GM23338 (cell line): ENCODE data around the gene WFS1. TPM values are rescaled to one million over a fixed set of nuclear protein-coding genes. Genes with fewer than 3 reads are reported as not detected.

ENCODE experiments used
- ATAC-seq: fragments of 200-7000 bp; cut with Tn5 transposase; 3 replicates; pipeline ENCODE4 v1.9.1; 2020
- DNase-seq: peaks from one replicate; pipeline ENCODE4 v3.0.0-alpha.2; 2015; ENCODE audit warnings: low spot score
- H2AFZ ChIP-seq: fragments of 200-600 bp; sonication (generic); 2 replicates; pipeline ENCODE4 v1.8.0; 2016; ENCODE audit warnings: antibody characterized with exemption, mild to moderate bottlenecking, moderate library complexity
- H3F3A ChIP-seq: fragments of 200-600 bp; sonication (generic); replicated peaks from 2 replicates; pipeline ENCODE4 v1.8.0; 2017; ENCODE audit warnings: antibody characterized with exemption, mixed run types, low read depth
- H3K27ac ChIP-seq: fragments of 200-600 bp; sonication (generic); 2 replicates; pipeline ENCODE4 v1.6.1; 2016; ENCODE audit warnings: low read depth
- H3K27me3 ChIP-seq: fragments of 200-600 bp; sonication (generic); 2 replicates; pipeline ENCODE4 v1.8.0; 2016; ENCODE audit warnings: mild to moderate bottlenecking, mixed run types, moderate library complexity; ENCODE audit not compliant: insufficient read depth
- H3K36me3 ChIP-seq: fragments of 200-600 bp; sonication (generic); 2 replicates; pipeline ENCODE4 v1.8.0; 2016; ENCODE audit warnings: mild to moderate bottlenecking; ENCODE audit not compliant: insufficient read depth
- H3K4me1 ChIP-seq: fragments of 200-600 bp; sonication (generic); 2 replicates; pipeline ENCODE4 v1.8.0; 2016; ENCODE audit warnings: mild to moderate bottlenecking, moderate library complexity; ENCODE audit not compliant: insufficient read depth
- H3K4me2 ChIP-seq: fragments of 200-600 bp; sonication (generic); 2 replicates; pipeline ENCODE4 v1.7.1; 2017; ENCODE audit warnings: mixed run types
- H3K4me3 ChIP-seq: fragments of 200-600 bp; sonication (generic); 2 replicates; pipeline ENCODE4 v1.6.1; 2016; ENCODE audit warnings: mixed run types
- H3K79me2 ChIP-seq: fragments of 200-600 bp; sonication (generic); replicated peaks from 2 replicates; pipeline ENCODE4 v1.8.0; 2017; ENCODE audit warnings: mild to moderate bottlenecking; ENCODE audit not compliant: insufficient read depth
- H3K9me2 ChIP-seq: fragments of 200-600 bp; sonication (generic); 2 replicates; pipeline ENCODE4 v1.8.0; 2017; ENCODE audit not compliant: insufficient read depth
- H4K20me1 ChIP-seq: fragments of 200-600 bp; sonication (generic); replicated peaks from 2 replicates; pipeline ENCODE4 v1.8.0; 2017; ENCODE audit warnings: mild to moderate bottlenecking; ENCODE audit not compliant: insufficient read depth
- H3K27ac Mint-ChIP-seq: 2 replicates; pipeline ENCODE4 v1.8.0; 2020; ENCODE audit warnings: inconsistent platforms, mild to moderate bottlenecking, moderate library complexity, mixed read lengths
- H3K27me3 Mint-ChIP-seq: 3 replicates; pipeline ENCODE4 v1.8.0; 2022; ENCODE audit warnings: low read depth, mild to moderate bottlenecking, moderate library complexity, mixed read lengths, inconsistent platforms; ENCODE audit not compliant: insufficient read depth, poor library complexity
- H3K36me3 Mint-ChIP-seq: 3 replicates; pipeline ENCODE4 v1.8.0; 2021; ENCODE audit warnings: low read depth, mild to moderate bottlenecking, inconsistent platforms, moderate library complexity, mixed read lengths
- H3K4me1 Mint-ChIP-seq: 3 replicates; pipeline ENCODE4 v1.8.0; 2020; ENCODE audit warnings: mild to moderate bottlenecking, inconsistent platforms, mixed read lengths
- H3K4me3 Mint-ChIP-seq: 3 replicates; pipeline ENCODE4 v1.8.0; 2021; ENCODE audit warnings: moderate library complexity, mild to moderate bottlenecking, inconsistent platforms, mixed read lengths
- H3K9me3 Mint-ChIP-seq: 3 replicates; pipeline ENCODE4 v1.8.0; 2020; ENCODE audit warnings: moderate library complexity, mild to moderate bottlenecking, inconsistent platforms, mixed read lengths
- CREB1 ChIP-seq: fragments of 250-450 bp; sonication (Bioruptor Pico); IDR thresholded peaks from 2 replicates; pipeline ENCODE4 v1.5.0; 2020; ENCODE audit warnings: low read depth, mild to moderate bottlenecking, moderate library complexity
- EZH2 ChIP-seq: fragments of 200-600 bp; sonication (generic); IDR thresholded peaks from one replicate; pipeline ENCODE4 v1.8.0; 2017; ENCODE audit warnings: antibody characterized with exemption, mild to moderate bottlenecking, low read depth; ENCODE audit not compliant: unreplicated experiment
- EZH2phosphoT487 ChIP-seq: fragments of 200-600 bp; sonication (generic); IDR thresholded peaks from one replicate; pipeline ENCODE4 v1.8.1; 2018; ENCODE audit warnings: antibody characterized with exemption; ENCODE audit not compliant: unreplicated experiment
- JUNB ChIP-seq: IDR thresholded peaks from one replicate; pipeline ENCODE4 v1.6.1; 2016; ENCODE audit warnings: antibody characterized with exemption; ENCODE audit not compliant: unreplicated experiment
- NANOG ChIP-seq: IDR thresholded peaks from 2 replicates; pipeline ENCODE4 v1.6.1; 2016; ENCODE audit warnings: antibody characterized with exemption, borderline replicate concordance
- POLR2AphosphoS5 ChIP-seq: IDR thresholded peaks from 2 replicates; pipeline ENCODE4 v1.6.1; 2016; ENCODE audit warnings: antibody characterized with exemption, low read depth
- STAT1 ChIP-seq: IDR thresholded peaks from one replicate; pipeline ENCODE4 v1.6.1; 2016; ENCODE audit warnings: antibody characterized with exemption; ENCODE audit not compliant: unreplicated experiment
- ZNF114 ChIP-seq: fragments of 250-450 bp; sonication (Bioruptor Pico); IDR thresholded peaks from 2 replicates; pipeline ENCODE4 v1.5.0; 2020; ENCODE audit warnings: mild to moderate bottlenecking, moderate library complexity
- ZNF331 ChIP-seq: fragments of 250-450 bp; sonication (Bioruptor Pico); IDR thresholded peaks from 2 replicates; pipeline ENCODE4 v1.5.0; 2020; ENCODE audit warnings: low read depth, mild to moderate bottlenecking, moderate library complexity
- polyA plus RNA-seq: library from polyadenylated mRNA; unstranded; fragments of >200 nt; fragmentation: Nextera tagmentation; extraction: Ambion mirVana; gene quantifications from 2 replicates; pipeline ENCODE4 v1.2.1, GENCODE V29; 2016
- total RNA-seq: library from RNA; depleted of rRNA; stranded (reverse); fragments of >200 nt; shearing (Covaris generic); gene quantifications from 2 replicates; pipeline ENCODE4 v1.2.3, GENCODE V29; 2014
- TF ChIP-seq, protein P1 (sequence below): IDR thresholded peaks from 2 replicates; pipeline ENCODE4 v1.6.1; 2016; ENCODE audit warnings: antibody characterized with exemption
- TF ChIP-seq, protein P2 (sequence below): fragments of 250-450 bp; sonication (Bioruptor Pico); IDR thresholded peaks from 2 replicates; pipeline ENCODE4 v1.5.0; 2020; ENCODE audit warnings: mild to moderate bottlenecking, moderate library complexity
- TF ChIP-seq, protein P3 (sequence below), 2 experiments: fragments of 200-600 bp in 1 of 2; sonication (generic) in 1 of 2; conservative IDR thresholded peaks; 2 replicates each; pipeline versions ENCODE4 v1.5.1 to v1.6.1; 2016 to 2017; ENCODE audit warnings: antibody characterized with exemption in 2 of 2, low read depth in 2 of 2, mild to moderate bottlenecking in 2 of 2, moderate library complexity in 1 of 2
- TF ChIP-seq, protein P4 (sequence below): IDR thresholded peaks from one replicate; pipeline ENCODE4 v1.6.1; 2018; ENCODE audit warnings: antibody characterized with exemption; ENCODE audit not compliant: unreplicated experiment

The WFS1 gene
- total and polyA plus RNA-seq, 2 experiments from 2014 or later, result 24.7 to 45.4 TPM

DNA sequence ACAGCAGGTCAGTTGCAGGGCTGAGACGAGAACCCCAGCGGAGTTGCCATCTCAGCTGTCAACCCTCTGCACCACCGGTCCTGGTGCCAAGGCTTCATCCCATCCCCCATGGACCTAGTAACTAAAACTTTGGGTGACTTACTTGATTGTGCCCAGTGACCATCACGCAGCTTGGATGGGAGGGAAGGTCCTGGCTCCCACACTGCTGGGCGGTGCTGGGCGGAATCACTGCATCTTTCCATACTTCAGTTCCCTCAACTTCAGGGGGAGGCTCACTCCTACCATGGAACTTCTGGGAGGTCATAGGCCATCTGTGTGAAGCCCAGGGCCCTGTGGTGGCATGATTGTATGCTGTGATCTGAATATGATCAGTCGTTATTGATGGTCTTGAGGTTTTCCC is 43.1 kb upstream of the WFS1 start:
- Mint-ChIP-seq H3K36me3 (no peaks in the 10 kb centered on the region), H3K9me3 (peaks cover 4% of the 10 kb centered on the region; the same call in 1 of the 3 replicates), H3K4me3 (no peak overlapping the region), H3K27me3 (peaks cover 16% of the 10 kb centered on the region), H3K4me1 (peaks cover 13% of the 10 kb centered on the region), H3K27ac (no peak overlapping the region)
- no peaks in the 10 kb centered on the region for H3K36me3 ChIP-seq
- H4K20me1 ChIP-seq, result no peaks in the 10 kb centered on the region
- H2AFZ ChIP-seq, result no peak overlapping the region
- H3K4me3 ChIP-seq, result no peak overlapping the region
- DNase-seq (no peak), ATAC-seq (no peak)
- H3K27me3 ChIP-seq, result peaks cover 6% of the 10 kb centered on the region
- 0 out of 2 replicates have a peak, but pooled peaks cover 3% of the 10 kb centered on the region for H3F3A ChIP-seq
- TF ChIP-seq EZH2phosphoT487 (no peak), ZNF331 (CRISPR knock-in tag) (no peak), NANOG (no peak), ZNF114 (CRISPR knock-in tag) (no peak), STAT1 (no peak), JUNB (no peak), EZH2 (no peak), CREB1 (CRISPR knock-in tag) (no peak), POLR2AphosphoS5 (no peak)
- TF ChIP-seq, protein P1, sequence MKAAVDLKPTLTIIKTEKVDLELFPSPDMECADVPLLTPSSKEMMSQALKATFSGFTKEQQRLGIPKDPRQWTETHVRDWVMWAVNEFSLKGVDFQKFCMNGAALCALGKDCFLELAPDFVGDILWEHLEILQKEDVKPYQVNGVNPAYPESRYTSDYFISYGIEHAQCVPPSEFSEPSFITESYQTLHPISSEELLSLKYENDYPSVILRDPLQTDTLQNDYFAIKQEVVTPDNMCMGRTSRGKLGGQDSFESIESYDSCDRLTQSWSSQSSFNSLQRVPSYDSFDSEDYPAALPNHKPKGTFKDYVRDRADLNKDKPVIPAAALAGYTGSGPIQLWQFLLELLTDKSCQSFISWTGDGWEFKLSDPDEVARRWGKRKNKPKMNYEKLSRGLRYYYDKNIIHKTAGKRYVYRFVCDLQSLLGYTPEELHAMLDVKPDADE, result no peak
- TF ChIP-seq, protein P2, sequence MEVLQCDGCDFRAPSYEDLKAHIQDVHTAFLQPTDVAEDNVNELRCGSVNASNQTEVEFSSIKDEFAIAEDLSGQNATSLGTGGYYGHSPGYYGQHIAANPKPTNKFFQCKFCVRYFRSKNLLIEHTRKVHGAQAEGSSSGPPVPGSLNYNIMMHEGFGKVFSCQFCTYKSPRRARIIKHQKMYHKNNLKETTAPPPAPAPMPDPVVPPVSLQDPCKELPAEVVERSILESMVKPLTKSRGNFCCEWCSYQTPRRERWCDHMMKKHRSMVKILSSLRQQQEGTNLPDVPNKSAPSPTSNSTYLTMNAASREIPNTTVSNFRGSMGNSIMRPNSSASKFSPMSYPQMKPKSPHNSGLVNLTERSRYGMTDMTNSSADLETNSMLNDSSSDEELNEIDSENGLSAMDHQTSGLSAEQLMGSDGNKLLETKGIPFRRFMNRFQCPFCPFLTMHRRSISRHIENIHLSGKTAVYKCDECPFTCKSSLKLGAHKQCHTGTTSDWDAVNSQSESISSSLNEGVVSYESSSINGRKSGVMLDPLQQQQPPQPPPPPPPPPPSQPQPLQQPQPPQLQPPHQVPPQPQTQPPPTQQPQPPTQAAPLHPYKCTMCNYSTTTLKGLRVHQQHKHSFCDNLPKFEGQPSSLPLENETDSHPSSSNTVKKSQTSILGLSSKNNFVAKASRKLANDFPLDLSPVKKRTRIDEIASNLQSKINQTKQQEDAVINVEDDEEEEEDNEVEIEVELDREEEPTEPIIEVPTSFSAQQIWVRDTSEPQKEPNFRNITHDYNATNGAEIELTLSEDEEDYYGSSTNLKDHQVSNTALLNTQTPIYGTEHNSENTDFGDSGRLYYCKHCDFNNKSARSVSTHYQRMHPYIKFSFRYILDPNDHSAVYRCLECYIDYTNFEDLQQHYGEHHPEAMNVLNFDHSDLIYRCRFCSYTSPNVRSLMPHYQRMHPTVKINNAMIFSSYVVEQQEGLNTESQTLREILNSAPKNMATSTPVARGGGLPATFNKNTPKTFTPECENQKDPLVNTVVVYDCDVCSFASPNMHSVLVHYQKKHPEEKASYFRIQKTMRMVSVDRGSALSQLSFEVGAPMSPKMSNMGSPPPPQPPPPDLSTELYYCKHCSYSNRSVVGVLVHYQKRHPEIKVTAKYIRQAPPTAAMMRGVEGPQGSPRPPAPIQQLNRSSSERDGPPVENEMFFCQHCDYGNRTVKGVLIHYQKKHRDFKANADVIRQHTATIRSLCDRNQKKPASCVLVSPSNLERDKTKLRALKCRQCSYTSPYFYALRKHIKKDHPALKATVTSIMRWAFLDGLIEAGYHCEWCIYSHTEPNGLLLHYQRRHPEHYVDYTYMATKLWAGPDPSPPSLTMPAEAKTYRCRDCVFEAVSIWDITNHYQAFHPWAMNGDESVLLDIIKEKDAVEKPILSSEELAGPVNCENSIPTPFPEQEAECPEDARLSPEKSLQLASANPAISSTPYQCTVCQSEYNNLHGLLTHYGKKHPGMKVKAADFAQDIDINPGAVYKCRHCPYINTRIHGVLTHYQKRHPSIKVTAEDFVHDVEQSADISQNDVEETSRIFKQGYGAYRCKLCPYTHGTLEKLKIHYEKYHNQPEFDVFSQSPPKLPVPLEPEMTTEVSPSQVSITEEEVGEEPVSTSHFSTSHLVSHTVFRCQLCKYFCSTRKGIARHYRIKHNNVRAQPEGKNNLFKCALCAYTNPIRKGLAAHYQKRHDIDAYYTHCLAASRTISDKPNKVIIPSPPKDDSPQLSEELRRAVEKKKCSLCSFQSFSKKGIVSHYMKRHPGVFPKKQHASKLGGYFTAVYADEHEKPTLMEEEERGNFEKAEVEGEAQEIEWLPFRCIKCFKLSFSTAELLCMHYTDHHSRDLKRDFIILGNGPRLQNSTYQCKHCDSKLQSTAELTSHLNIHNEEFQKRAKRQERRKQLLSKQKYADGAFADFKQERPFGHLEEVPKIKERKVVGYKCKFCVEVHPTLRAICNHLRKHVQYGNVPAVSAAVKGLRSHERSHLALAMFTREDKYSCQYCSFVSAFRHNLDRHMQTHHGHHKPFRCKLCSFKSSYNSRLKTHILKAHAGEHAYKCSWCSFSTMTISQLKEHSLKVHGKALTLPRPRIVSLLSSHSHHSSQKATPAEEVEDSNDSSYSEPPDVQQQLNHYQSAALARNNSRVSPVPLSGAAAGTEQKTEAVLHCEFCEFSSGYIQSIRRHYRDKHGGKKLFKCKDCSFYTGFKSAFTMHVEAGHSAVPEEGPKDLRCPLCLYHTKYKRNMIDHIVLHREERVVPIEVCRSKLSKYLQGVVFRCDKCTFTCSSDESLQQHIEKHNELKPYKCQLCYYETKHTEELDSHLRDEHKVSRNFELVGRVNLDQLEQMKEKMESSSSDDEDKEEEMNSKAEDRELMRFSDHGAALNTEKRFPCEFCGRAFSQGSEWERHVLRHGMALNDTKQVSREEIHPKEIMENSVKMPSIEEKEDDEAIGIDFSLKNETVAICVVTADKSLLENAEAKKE (CRISPR knock-in tag), result no peak
- TF ChIP-seq, protein P3, sequence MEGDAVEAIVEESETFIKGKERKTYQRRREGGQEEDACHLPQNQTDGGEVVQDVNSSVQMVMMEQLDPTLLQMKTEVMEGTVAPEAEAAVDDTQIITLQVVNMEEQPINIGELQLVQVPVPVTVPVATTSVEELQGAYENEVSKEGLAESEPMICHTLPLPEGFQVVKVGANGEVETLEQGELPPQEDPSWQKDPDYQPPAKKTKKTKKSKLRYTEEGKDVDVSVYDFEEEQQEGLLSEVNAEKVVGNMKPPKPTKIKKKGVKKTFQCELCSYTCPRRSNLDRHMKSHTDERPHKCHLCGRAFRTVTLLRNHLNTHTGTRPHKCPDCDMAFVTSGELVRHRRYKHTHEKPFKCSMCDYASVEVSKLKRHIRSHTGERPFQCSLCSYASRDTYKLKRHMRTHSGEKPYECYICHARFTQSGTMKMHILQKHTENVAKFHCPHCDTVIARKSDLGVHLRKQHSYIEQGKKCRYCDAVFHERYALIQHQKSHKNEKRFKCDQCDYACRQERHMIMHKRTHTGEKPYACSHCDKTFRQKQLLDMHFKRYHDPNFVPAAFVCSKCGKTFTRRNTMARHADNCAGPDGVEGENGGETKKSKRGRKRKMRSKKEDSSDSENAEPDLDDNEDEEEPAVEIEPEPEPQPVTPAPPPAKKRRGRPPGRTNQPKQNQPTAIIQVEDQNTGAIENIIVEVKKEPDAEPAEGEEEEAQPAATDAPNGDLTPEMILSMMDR (conservative IDR thresholded peaks at IDR 0.05; ENCODE audit: low read depth in 2 of 2), result no peak
- TF ChIP-seq, protein P4, sequence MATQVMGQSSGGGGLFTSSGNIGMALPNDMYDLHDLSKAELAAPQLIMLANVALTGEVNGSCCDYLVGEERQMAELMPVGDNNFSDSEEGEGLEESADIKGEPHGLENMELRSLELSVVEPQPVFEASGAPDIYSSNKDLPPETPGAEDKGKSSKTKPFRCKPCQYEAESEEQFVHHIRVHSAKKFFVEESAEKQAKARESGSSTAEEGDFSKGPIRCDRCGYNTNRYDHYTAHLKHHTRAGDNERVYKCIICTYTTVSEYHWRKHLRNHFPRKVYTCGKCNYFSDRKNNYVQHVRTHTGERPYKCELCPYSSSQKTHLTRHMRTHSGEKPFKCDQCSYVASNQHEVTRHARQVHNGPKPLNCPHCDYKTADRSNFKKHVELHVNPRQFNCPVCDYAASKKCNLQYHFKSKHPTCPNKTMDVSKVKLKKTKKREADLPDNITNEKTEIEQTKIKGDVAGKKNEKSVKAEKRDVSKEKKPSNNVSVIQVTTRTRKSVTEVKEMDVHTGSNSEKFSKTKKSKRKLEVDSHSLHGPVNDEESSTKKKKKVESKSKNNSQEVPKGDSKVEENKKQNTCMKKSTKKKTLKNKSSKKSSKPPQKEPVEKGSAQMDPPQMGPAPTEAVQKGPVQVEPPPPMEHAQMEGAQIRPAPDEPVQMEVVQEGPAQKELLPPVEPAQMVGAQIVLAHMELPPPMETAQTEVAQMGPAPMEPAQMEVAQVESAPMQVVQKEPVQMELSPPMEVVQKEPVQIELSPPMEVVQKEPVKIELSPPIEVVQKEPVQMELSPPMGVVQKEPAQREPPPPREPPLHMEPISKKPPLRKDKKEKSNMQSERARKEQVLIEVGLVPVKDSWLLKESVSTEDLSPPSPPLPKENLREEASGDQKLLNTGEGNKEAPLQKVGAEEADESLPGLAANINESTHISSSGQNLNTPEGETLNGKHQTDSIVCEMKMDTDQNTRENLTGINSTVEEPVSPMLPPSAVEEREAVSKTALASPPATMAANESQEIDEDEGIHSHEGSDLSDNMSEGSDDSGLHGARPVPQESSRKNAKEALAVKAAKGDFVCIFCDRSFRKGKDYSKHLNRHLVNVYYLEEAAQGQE, result no peak
- no peak overlapping the region for H3K4me2 ChIP-seq
- no peaks in the 10 kb centered on the region for H3K79me2 ChIP-seq
- H3K27ac ChIP-seq, result no peak overlapping the region
- H3K9me2 ChIP-seq, result no peaks in the 10 kb centered on the region
- H3K4me1 ChIP-seq, result no peaks in the 10 kb centered on the region
